ENCODE measurements around the gene BCL2.

The BCL2 gene

DNA sequence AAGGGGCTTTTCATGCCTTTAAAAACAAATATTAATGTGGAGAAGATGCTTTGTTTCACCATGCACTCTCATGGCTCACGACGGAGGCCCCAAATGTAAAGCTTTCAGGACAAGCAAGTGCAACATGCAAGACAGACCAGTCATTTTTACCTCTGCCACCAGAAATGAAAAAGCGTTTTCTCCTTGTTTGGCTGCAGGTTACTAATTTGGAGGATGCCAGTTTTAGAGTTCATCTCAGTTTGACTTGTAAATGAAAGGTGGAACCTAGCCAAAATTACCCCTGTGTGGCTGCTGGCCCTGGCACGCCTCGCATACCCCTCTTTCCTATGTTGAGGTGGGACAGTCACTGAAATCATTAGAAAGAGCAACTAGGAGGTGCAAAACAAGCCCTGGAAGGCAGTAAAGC lies 138.6 kb downstream of the BCL2 start:
- DNase-seq (ENCODE audit: low spot score): no peak

DNA sequence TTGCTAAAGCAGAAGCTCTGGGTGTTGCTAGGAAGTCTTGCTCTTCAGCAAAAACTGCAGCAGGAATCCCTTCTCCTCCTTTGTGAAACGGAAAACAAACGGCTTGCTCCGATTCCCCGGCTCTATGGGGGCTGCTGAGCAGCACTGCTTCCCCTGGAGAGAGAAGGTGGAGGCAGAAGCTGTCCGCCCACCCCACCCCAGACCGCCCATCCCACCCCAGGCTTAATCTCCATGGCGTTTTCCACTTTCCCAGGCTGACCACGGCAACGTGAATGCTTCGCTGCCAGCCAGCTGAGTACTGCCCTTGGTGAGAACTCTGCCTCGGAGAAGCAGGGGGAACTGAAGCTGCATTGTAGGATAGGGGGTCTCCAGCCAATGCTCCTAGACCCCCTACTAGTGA lies 139.2 kb downstream of the BCL2 start:
- no peak for DNase-seq (ENCODE audit: low spot score)

DNA sequence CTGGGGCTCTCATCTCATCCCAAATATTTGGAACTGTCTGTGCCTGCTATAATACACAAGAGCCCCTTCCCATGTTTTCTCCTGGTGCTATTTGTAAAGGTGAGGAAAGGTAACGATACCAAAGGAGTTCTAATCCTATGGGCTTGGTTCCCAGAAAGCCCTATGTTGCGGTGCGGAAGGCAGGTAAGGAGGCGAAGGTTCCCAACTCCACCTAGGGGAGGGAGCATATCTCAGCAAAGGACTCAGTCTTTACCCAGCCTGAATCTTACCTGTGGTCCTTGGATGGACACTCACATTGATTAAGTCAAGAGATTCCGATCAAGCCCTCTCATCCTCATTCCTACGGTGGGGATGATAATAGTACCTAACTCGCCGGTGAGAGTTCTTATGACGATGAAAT lies 140.1 kb downstream of the BCL2 start:
- no peak for DNase-seq (ENCODE audit: low spot score)

DNA sequence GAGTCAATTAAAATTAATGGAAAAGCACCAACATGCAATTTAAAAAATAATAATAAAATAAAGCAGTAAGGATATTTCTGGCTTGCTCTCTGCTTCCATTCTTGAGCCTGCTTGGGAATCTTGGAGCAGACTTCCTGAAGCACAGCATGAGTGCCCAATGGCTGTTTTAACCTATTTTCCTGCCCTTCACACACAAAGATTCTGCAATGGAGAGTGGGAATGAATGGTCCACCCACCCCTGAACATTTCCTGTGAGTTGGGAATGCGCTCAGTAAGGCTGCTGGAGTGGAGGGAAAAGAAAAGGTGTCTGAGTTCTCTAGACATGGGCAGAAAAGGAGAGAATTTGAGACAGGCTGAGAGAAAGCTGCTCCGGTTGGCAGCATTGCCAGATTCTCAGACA lies 140.6 kb downstream of the BCL2 start:
- DNase-seq (ENCODE audit: low spot score): no peak

DNA sequence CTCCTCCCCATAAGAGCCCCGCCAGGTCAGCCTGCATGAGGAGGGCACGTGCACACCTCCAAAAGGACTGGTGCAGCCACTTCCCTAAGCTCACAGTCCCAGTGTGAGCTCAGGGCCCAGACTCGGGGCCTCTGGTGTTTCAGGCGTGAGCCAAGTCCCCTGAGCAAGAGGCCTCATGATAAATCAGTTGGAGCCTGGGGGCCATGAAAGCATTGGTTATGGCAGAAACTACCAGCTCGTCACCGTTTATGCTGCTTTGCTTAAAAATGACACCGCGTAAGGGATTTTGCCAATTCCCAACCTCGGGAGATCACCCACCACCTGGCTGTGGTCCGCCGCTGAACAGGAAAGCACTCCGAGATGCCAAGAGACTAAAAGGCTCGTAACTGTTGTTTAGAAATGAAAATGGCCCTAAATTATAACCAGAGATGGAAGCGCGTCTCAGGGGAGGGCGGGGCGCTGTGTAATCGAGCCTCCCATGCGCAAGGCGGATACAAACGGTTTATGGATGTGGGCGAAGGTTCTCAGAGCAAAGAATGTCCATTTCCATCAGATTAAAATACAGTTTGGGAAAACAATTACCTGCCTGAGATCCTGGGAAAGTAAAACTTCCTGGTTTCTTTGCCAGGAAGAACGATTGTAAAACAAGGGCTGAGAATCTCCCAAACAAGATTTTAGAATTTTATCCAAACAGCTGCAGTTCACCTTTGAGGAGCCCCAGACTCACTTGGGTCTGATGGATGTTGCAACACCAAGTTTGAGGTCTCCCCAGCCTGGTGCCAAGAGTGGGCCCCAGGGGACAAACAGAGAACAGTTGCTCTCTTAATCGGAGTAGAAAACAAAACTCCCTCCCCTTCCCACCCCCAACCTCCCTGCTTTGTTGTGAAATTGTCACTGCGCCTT lies 141.4 kb downstream of the BCL2 start:
- DNase-seq (ENCODE audit: low spot score): no peak

DNA sequence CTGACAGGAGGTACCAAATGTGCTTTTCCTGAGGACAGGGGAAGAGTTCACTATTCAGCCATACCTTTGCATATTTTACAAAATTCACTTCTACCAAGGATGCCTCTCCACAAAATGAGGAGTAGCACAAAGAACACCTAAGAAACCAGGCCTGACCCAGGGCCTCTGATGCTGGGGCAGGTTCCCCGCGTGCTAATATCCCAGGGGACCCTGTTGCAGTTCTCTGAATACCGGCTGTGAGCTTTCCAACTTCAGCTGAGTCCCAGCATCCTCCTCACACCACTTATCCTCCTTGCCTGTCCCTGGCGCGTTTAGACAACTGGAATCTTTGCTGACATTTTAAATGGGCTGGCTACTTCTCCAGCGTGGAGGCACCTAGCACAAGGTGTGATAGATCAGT lies 142.3 kb downstream of the BCL2 start:
- no peak for DNase-seq (ENCODE audit: low spot score)

DNA sequence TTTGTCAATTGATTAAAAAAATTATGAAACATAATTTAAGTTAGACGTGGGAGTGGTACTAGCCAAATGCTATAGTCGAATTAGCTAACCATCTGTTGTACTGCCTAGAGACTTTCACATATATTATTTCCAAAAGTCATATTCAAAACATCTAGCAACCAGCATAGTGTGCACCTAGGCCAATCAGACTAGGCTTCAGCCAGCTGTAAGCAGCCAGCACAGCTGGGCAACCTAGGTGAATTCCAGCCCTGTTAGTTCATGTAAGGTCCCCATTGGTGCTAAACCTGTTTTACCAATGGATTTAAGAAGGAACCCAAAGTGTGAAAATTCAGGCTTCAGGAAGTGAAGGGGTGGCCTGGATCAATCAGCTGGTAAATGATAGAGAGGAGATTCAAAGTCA lies 144.3 kb downstream of the BCL2 start:
- DNase-seq (ENCODE audit: low spot score): no peak

DNA sequence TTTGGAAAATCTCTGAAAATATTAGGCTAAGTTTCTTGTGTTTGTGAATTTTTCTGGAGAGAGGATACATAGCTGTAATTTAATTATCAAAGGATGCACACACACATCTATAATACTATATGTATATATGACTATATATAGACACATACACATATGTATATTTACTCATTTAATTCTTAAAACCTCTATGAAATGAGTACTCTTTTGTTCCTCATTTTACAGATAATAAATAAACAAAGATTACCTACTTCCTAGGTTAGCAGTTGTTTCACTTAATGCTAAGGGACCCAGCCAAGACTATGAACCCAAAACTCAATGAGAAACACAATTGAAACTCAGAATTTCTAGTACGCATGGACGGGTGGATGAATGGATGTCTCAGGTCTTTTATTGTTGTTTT lies 145.6 kb downstream of the BCL2 start:
- no peak for DNase-seq (ENCODE audit: low spot score)

DNA sequence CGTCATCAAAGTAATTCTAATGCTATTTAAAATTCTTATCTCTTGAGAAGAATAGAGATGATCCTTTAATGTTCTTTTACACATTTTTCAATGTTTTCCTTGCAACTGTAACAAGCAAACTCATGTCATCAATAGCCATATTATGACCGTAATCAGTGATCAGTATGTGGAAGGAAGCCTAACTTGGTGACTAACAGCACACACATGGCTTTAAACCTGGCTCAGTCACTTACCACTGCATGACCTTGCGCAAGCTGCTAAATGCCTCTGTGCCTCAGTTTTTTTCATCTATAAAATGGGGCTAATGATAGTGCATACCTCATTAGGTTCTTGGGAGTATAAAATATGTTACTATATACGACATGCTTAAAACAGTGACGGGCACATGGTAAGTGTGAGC lies 149.7 kb downstream of the BCL2 start:
- no peak for DNase-seq (ENCODE audit: low spot score)

DNA sequence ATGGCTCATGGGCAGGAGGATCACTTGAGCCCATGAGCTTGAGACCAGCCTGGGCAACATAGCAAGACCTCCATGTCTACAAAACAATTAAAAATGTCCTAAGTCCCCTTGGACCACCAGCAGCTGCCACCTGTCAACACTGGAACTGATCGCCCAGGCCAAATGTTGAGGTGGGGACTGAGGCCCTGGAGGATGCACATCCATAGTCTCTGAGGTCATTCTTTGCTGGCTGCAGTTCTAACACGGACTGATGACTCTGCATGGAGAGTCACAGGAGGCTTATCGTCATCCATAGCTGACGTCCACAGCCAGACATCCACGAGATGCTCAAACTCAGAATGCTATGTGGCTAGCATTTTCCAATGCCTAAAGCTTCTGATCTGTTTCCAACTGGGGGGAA lies 151.3 kb downstream of the BCL2 start:
- DNase-seq (ENCODE audit: low spot score): no peak

DNA sequence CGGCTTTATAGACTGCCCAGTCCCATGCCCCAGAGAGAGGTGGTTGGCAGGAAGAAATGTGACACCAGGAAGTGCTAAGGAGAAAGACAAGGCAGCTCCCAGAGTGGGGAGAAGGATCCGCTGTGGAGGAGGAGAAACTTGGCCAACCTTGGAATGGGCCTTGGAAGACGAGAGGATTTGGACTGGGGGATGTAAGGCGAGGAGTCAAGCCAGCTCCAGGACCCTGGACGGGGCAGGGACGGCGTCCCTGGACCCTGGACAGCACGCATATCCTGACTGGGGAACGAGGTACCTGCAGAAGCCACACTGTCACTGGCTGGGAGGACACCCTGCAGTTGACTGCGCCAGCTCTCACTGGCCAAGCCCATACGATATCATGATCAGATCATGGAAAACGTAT lies 153.4 kb downstream of the BCL2 start:
- DNase-seq (ENCODE audit: low spot score): no peak

DNA sequence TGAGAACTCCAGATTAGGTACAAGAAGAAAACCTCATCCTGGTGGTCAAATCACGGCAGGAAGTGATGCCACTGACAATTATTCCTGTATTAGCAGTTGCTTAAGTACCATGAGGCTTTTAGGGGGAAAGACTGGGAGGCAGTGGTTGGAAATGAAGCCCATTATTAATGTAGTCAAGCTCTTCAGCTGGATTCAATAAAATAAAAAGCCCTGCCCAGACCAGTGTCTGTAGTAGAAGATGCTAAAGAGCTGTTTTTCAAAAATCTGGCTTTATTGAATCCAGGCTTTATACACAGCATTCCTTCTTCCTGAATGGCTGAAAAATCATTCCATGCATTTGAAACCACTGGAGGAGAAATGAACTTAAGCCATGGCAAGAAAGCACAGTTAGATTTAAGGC lies 155.2 kb downstream of the BCL2 start:
- no peak for DNase-seq (ENCODE audit: low spot score)

DNA sequence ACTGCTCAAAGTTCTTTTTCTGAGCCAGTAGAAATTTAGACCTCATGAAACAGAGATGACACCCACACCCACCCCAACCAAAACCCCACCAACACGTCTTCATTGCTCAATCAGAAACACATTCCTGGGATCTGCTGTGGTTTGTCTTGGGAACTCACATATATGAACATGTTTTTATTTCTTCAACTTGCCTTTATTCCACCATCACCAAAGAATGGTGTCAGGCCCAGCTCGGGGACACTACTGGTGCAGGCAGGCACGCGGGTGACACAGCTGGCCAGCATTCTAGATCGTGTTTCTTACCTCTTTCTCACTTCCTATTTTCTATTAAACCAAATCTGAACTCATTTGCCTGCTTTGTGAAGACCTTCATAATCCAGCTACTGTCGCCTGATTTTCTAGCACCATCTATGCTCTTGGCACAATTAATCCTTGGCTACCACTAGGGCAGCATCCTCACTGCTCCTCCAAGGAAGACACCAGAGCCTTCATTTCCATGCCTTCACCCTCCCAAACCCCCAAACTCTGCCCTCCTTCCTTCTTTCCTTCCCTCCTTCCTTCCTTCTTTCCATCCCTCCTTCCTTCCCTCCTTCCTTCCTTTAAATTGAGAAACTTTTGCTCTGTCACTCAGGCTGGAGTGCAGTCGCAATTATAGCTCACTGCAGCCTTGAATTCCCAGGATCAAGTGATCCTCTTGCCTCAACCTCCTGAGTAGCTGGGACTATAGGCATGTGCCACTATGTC lies 157.1 kb downstream of the BCL2 start:
- no peak for DNase-seq (ENCODE audit: low spot score)

DNA sequence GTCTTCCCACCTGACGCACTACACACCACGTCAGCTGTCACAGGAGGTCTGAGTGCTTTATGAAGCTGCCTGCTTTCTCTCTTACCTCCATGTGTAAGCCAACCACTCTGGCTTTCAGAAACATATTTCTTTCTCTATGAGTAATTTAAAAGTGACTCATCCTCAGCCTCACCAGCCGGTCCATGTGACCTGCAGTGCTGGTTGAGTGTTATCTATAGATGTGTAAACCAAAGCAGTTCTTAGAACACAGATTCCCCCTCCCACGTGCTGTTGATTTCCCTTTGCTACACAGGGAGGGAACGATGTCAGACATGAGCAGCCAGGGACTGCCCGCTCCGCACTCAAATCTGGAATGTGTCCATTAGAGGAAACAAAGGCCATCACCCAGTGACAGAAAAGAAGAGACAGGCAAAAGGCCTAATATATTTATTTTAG lies 157.8 kb downstream of the BCL2 start:
- no peak for DNase-seq (ENCODE audit: low spot score)

DNA sequence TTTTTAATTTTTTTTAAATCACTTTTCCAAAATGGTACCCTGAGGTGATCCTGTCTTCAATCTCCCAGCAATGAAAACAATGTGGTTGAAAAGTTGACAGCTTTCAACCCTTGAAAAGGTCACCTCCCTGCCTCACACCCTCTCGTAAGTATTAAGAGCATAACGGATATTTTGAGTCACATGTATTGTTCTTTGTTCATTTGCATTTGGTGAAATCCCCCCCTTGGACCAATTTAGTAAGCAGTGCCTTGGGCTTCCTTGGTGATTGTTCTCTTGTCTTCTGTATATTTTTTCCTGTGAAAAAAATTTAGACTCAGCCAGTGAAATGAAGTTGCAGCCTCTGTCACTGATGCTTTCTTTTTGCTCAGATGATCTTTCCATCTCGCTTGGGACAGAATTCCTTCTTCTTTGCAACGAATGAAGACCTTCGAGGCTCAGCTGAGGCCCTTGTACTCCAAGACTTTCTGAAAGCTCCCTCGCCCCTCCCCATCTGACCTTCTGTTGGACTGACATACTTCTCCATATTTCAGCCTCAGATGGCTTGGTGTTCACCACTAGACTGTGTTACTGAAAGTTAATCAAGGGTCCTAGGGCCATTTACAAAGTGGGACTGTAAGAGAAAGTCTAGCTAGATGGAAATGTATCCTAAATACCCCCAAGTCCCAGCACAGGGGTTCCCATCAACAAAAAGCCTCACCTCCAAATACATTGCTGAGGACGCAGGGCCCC lies 158.4 kb downstream of the BCL2 start:
- DNase-seq (ENCODE audit: low spot score): no peak

DNA sequence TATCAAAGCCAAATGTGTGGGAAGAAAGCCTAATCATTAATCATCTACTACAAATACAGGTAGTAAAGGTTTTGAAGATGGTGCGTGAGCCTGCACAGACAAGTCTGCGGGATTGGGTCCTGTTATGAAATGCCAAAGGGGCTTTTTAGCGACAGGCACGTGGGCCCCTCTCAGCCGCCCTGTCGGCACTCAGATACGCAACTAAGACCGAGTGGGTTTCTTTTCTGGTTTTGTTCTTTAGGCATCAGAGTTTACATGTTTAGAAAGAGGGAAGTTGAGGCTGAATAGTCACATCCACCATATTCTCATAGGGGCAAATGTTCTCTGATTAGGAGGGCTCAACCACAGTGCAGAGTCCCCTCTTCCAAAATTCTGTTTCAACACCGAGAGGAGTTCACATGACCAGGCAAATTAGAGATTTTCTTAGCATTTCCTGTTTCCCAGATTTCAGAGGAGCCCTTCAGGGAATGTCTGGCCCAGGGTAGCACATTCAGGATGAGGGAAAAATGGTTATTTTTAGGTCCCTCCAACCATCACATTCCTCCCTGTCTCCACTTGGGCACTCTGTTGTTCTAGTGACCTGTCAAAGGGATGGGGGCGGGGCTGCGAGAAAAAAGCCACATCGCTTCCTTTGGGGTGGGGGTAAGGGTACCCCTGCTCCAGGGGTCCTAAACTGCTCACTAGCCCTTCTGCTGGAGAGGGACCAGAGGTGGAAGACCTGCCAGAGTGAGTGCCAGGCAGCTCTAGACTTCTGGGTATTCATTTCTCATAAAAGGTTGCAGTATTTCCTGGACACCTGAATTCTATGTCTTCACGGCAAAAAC lies 159.2 kb downstream of the BCL2 start:
- DNase-seq (ENCODE audit: low spot score): no peak

DNA sequence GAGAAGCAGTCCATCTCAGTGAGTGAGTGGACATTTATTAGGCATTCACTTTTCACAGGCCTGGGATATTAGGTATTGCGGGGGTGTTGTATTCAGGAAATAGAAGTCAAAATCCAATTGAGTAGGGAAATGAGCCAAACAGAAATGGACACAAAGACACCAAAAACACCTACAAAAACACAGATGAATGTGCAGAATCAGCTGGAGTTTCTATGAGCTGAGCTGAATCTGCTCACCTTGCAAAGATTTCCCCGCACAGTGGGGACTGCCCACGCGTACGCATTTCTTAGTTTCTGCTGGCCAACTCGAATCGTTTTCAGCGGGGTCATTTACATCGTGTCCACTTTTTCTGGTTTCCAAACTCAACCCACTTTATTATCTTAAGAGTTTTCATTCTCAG lies 160.0 kb downstream of the BCL2 start:
- no peak for DNase-seq (ENCODE audit: low spot score)

DNA sequence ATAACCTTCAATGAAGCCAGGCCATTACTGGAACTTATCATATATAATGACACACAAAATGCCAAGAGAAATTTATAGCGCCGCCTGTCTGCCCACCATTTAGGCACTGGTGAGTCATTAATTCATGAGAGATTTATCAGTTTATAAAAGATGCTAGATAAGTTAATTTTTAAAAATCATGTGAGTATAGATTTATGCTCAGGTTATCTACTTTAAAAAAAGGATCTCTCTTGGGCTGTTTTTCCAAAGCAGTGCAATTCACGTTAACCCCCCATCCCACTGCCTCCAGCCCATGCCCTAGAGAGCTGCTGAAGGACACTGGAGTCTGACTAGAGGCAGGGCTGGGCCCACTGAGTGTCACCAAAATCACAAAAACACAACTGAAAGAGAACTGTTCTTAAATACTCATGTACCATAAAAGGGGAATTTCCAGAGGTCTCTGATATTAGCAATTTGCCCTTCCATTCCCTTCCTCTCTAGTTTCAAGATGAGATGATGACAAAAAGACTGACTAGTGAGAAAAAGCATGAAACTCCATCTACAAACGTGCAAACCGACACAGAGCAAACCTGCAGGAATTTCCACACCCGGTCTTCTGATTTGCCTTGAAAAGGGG lies 160.8 kb downstream of the BCL2 start:
- DNase-seq (ENCODE audit: low spot score): no peak

DNA sequence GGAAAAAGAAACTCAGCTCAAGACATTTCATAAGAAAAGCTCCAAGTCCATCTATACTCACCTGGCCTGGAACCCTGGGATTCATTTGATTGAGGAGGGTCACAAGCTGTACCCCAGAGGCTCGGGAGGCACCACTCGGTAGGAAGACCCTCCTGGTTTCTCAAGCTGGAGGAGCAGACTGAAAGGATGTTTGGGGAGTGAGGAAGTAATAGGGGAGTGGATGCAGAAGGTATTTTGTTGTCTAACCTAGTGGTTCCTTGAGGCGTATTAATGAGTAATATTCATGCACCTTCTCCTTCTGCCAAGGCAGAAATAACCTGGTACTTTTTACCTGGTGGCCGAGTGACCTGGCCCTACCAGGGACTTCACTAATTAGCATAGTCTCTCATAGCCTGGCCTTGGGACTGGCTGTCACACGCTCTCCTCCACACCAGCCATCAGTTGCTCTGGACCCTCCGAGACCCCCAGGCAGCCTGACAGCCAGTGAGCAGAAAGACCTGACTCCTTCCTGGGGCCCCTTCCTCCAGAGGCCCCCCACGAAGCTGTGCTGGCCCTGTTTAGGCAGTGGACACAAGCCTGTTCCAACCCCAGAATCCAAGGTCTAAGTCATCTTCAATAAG lies 161.4 kb downstream of the BCL2 start:
- no peak for DNase-seq (ENCODE audit: low spot score)

DNA sequence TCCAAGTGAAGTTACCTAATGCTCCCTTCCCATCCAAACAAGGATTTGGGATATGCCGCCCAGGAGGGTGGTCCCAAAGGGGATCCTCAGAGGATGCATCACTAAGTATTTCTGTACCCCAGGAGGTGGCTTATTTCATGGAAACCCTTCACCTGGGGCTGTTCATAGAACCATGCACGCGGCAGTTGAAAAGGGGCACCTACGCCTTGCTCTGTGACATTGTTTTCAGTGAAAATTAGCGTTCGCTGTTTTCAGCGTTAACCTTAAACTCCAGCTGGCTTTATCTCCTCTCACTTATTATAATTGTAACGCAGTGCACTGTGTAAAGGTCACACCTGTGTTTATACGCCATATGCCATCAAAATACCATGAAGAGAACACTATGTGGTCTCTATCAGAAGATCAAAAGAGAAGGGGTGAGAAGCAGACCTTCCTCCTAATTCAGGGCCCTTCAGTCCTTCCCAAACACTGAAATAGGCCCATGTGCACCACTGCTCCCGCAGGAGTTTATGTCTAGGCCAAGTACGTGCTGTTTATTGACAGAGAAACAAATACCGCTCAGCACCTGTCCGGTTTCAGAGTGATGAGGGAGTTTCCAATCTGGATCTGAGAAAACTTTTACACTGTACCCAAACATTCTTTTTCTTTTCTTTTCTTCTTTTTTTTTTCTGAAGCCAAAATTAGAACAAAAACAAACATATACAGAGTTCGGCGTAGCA lies 162.1 kb downstream of the BCL2 start:
- no peak for DNase-seq (ENCODE audit: low spot score)
